Ishikawa (cell line): ENCODE measurements around the gene LITAF.

ENCODE experiments used
- EGR1 ChIP-seq: IDR thresholded peaks from 2 replicates; pipeline ENCODE4 v1.6.1; 2012
- FOXM1 ChIP-seq: IDR thresholded peaks from 2 replicates; pipeline ENCODE4 v1.6.1; 2012; ENCODE audit warnings: low read depth, borderline replicate concordance
- TAF1 ChIP-seq: IDR thresholded peaks from 2 replicates; pipeline ENCODE4 v1.6.1; 2012; ENCODE audit warnings: low read depth, mild to moderate bottlenecking

- no peak for TF ChIP-seq TAF1
- TF ChIP-seq EGR1 = no peak
- TF ChIP-seq FOXM1 = no peak
These were observed 34.8 kb upstream of the LITAF start for GRCh38 chr16:11621539-11621919.
